ENCODE results near the gene LITAFD. TPM values are rescaled to one million over a fixed set of nuclear protein-coding genes. Genes with fewer than 3 reads are reported as not detected.

The LITAFD gene
- total RNA-seq: not detected

DNA sequence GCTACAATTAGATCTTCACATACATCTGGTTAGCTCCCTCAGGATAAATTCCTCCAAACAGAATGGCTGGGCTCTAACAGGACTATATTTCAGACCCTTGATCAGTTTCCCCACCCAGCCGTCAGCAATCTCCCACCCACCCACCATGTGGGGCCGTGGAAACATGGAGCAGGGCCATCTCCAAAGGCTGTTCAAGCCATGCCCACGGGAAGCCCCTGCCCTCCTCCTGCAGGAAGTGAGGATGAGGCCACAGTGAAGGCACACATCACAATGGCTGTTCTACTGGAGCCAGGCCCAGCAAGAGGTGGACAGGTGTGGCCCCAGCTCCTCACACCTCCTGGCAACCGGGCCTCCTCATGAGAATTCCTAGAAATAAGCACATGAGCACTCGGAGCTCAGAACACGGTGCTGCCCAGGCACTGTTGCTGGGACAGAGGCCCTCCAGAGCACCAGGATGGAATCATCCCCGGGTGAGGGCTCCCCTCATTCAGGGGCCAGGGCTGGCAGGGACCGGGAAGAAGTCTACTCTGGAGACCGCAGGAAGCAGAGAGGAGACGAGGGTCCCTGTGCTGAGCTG is at the start of gene LITAFD:
TSS of gene LITAFD (plus strand) at position 311 of the 577 bp plus-strand sequence. CDS start 2,005 bp downstream, outside the sequence.

DNA sequence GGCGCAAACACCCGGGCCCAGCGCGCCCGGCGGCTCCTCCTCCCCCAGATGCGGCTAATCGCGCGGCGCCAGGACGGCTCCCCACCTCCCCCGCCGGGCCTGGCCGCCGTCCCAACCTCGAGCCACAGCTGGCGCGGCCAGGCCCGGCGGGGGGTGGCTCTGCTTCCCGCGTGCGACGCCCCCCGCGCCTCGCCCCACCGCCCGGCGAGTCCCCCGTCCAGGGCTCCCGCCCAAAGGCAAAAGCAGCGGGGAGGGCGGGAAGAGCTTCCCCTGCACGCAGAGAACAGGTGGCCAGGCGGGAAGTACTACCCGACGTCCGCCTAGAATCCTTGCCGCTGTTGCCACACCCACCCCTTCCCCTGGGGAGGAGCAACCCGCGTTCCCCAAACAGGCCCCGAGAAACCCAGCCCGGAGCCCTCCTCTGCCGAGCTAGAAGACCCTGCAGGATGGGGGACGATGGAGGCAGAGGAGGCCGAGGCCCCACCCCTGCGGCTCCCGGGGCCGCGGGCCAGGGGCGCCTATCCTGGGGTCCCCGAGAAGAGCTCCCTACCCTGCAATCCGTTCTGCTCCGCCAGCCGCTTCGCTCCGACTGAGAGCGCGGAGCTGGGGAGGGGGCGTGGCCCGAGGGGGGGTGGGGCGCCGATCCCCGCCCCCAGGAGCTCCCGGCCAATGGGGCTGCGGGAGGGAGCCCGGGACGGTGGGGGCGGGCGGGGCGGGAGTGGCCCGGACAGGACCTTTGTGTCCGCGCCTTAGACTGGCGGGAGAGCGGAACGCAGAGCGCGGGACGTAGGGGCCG is 13.5 kb upstream of the LITAFD start, which contains the start of gene CARHSP1:
TSS of gene CARHSP1 (minus strand) at position 591 of the 796 bp plus-strand sequence. CDS start 9,678 bp downstream, outside the sequence.

Other genes with a start within 250 kb of the LITAFD start
- 1 to 10 TPM; 4.8 TPM for gene ABAT, start 207.7 kb upstream of the LITAFD start, total RNA-seq
- gene TMEM186, start 84.7 kb upstream of the LITAFD start, total RNA-seq: 10 to 100 TPM; 10.4 to 12.1 TPM
- gene PMM2, start 84.5 kb upstream of the LITAFD start, total RNA-seq: 10 to 100 TPM; 33.6 to 36.0 TPM
- 100 to 1,000 TPM; 154 to 160 TPM for gene CARHSP1, start 13.3 kb upstream of the LITAFD start, total RNA-seq
- gene USP7, start 81.6 kb downstream of the LITAFD start, total RNA-seq: 100 to 1,000 TPM; 155 to 161 TPM
- 10 to 100 TPM; 67.0 to 70.8 TPM for gene HAPSTR1, start 209.3 kb downstream of the LITAFD start, total RNA-seq

Measured in activated naive CD4-positive, alpha-beta T cell treated with anti-CD3 and anti-CD28 coated beads, Interleukin-2, amount 10 ng/mL, durations not matched to agents 5 hours and 36 hours (primary cell).